Fibroblast of lung (primary cell): Measurements from ENCODE around the gene CTNNA2. TPM values are rescaled to one million over a fixed set of nuclear protein-coding genes. Genes with fewer than 3 reads are reported as not detected.

ENCODE experiments used
- DNase-seq, 2 donors: peaks; one replicate each; pipeline versions ENCODE4 v3.0.0 to v3.0.0-alpha.2; 2010; ENCODE audit warnings: low read depth in 2 of 2
- H2AFZ ChIP-seq: 2 replicates; pipeline ENCODE4 v1.5.1; 2012; ENCODE audit warnings: low read length, control low read depth, inconsistent platforms
- H3K27ac ChIP-seq: 2 replicates; pipeline ENCODE4 v1.5.1; 2011; ENCODE audit warnings: low read length, control low read depth; ENCODE audit not compliant: insufficient read depth
- H3K27me3 ChIP-seq: 2 replicates; pipeline ENCODE4 v1.5.1; 2011; ENCODE audit warnings: mild to moderate bottlenecking, low read length; ENCODE audit not compliant: control insufficient read depth, insufficient read depth
- H3K36me3 ChIP-seq: 2 replicates; pipeline ENCODE4 v1.5.1; 2011; ENCODE audit warnings: low read length; ENCODE audit not compliant: control insufficient read depth, insufficient read depth
- H3K4me1 ChIP-seq: 2 replicates; pipeline ENCODE4 v1.5.1; 2011; ENCODE audit warnings: low read length; ENCODE audit not compliant: control insufficient read depth, insufficient read depth; ENCODE audit errors: extremely low read depth
- H3K4me2 ChIP-seq: 2 replicates; pipeline ENCODE4 v1.5.1; 2011; ENCODE audit warnings: low read length, control low read depth; ENCODE audit not compliant: insufficient read depth; ENCODE audit errors: extremely low read depth
- H3K4me3 ChIP-seq, 4 experiments: fragments of 200-600 bp in 1 of 4; sonication (generic) in 1 of 4; replicated peaks in 1 of 4; 2 replicates each; pipeline ENCODE4 v1.5.1; 2011 to 2016; ENCODE audit warnings: low read length in 4 of 4, low read depth in 3 of 4, mild to moderate bottlenecking in 3 of 4, control low read depth in 2 of 4, inconsistent platforms in 1 of 4, mixed read lengths in 1 of 4; ENCODE audit not compliant: insufficient read depth in 1 of 4; ENCODE audit errors: control extremely low read depth in 1 of 4
- H3K79me2 ChIP-seq: 2 replicates; pipeline ENCODE4 v1.5.1; 2012; ENCODE audit warnings: mild to moderate bottlenecking, low read length, inconsistent platforms; ENCODE audit not compliant: control insufficient read depth, insufficient read depth
- H3K9ac ChIP-seq: 2 replicates; pipeline ENCODE4 v1.5.1; 2011; ENCODE audit warnings: mild to moderate bottlenecking, low read length, control low read depth; ENCODE audit not compliant: insufficient read depth
- H3K9me3 ChIP-seq: 2 replicates; pipeline ENCODE4 v1.5.1; 2012; ENCODE audit warnings: low read depth, low read length; ENCODE audit not compliant: control insufficient read depth, insufficient read depth
- H4K20me1 ChIP-seq: 2 replicates; pipeline ENCODE4 v1.5.1; 2011; ENCODE audit warnings: low read length; ENCODE audit not compliant: control insufficient read depth, insufficient read depth; ENCODE audit errors: extremely low read depth
- CTCF ChIP-seq, 2 donors: IDR thresholded peaks in 1 of 2; conservative IDR thresholded peaks in 1 of 2; 1 replicate in 1 of 2; 2 replicates in 1 of 2; pipeline ENCODE4 v1.5.1; 2011 to 2012; ENCODE audit warnings: low read length in 2 of 2, control low read depth in 1 of 2, inconsistent platforms in 1 of 2, low read depth in 1 of 2, mild to moderate bottlenecking in 1 of 2
- EZH2 ChIP-seq: IDR thresholded peaks from 2 replicates; pipeline ENCODE4 v1.5.1; 2012; ENCODE audit warnings: low read length, control low read depth, mild to moderate bottlenecking; ENCODE audit errors: missing control alignments
- polyA plus RNA-seq, 2 donors: library from polyadenylated mRNA; depleted of rRNA in 1 of 2; stranded (reverse) in 1 of 2; unstranded in 1 of 2; fragments of >200 nt; gene quantifications; 2 replicates each; pipeline ENCODE4 v1.2.1, GENCODE V29; 2011 to 2012; ENCODE audit warnings: missing spikeins in 1 of 2
- total RNA-seq: library from RNA; depleted of rRNA; stranded (reverse); fragments of >200 nt; gene quantifications from 2 replicates; pipeline ENCODE4 v1.2.1, GENCODE V29; 2014

The CTNNA2 gene
- total and polyA plus RNA-seq, 2 donors (not counting 1 experiment from before 2014, with no cell fraction given) = not detected

GRCh38 chr2:80059447-80059846, 546.6 kb downstream of the CTNNA2 start:
- Histone ChIP-seq H3K27ac (no peak overlapping the region), H3K27me3 (no peaks in the 10 kb centered on the region), H3K9me3 (no peaks in the 10 kb centered on the region), H2AFZ (no peak overlapping the region), H3K4me1 (no peaks in the 10 kb centered on the region), H4K20me1 (no peaks in the 10 kb centered on the region), H3K4me2 (no peak overlapping the region), H3K4me3 (no peak overlapping the region), H3K79me2 (no peaks in the 10 kb centered on the region), H3K9ac (no peak overlapping the region), H3K36me3 (no peaks in the 10 kb centered on the region)
- DNase-seq = no peak
- TF ChIP-seq CTCF (conservative IDR thresholded peaks at IDR 0.05 in 1 of 2, IDR thresholded peaks at IDR 0.05 in 1 of 2; ENCODE audit: low read depth in 1 of 2, low read length in 2 of 2) (no peak), EZH2 (no peak)

GRCh38 chr2:80061881-80062280, 549.0 kb downstream of the CTNNA2 start:
- Histone ChIP-seq H3K36me3 (no peaks in the 10 kb centered on the region), H3K27ac (no peak overlapping the region), H3K9me3 (no peaks in the 10 kb centered on the region), H3K4me2 (no peak overlapping the region), H3K79me2 (no peaks in the 10 kb centered on the region), H3K4me1 (no peaks in the 10 kb centered on the region), H3K4me3 (no peak overlapping the region), H3K9ac (no peak overlapping the region), H3K27me3 (no peaks in the 10 kb centered on the region), H2AFZ (no peak overlapping the region), H4K20me1 (no peaks in the 10 kb centered on the region)
- TF ChIP-seq CTCF (conservative IDR thresholded peaks at IDR 0.05 in 1 of 2, IDR thresholded peaks at IDR 0.05 in 1 of 2; ENCODE audit: low read depth in 1 of 2, low read length in 2 of 2) = no peak
- no peak for TF ChIP-seq EZH2
- DNase-seq = no peak

GRCh38 chr2:80062298-80062697, 549.4 kb downstream of the CTNNA2 start:
- Histone ChIP-seq H3K4me1 (no peaks in the 10 kb centered on the region), H3K9ac (no peak overlapping the region), H4K20me1 (no peaks in the 10 kb centered on the region), H3K4me2 (no peak overlapping the region), H2AFZ (no peak overlapping the region), H3K36me3 (no peaks in the 10 kb centered on the region), H3K27ac (no peak overlapping the region), H3K79me2 (no peaks in the 10 kb centered on the region), H3K27me3 (no peaks in the 10 kb centered on the region), H3K4me3 (no peak overlapping the region), H3K9me3 (no peaks in the 10 kb centered on the region)
- TF ChIP-seq CTCF (conservative IDR thresholded peaks at IDR 0.05 in 1 of 2, IDR thresholded peaks at IDR 0.05 in 1 of 2; ENCODE audit: low read depth in 1 of 2, low read length in 2 of 2) = no peak
- no peak for TF ChIP-seq EZH2
- no peak for DNase-seq
